ENCODE data around the gene COL5A1.
"Not testable (repeated sequence)": the region's sequence is repeated elsewhere in the genome, so short reads cannot be mapped to it uniquely, and the experiment has no call there.

The COL5A1 gene

GRCh38 chr9:134681061-134681661 lies 39.6 kb downstream of the COL5A1 start:
- no peak for DNase-seq (ENCODE audit: low read depth)
- TF ChIP-seq, protein P1, sequence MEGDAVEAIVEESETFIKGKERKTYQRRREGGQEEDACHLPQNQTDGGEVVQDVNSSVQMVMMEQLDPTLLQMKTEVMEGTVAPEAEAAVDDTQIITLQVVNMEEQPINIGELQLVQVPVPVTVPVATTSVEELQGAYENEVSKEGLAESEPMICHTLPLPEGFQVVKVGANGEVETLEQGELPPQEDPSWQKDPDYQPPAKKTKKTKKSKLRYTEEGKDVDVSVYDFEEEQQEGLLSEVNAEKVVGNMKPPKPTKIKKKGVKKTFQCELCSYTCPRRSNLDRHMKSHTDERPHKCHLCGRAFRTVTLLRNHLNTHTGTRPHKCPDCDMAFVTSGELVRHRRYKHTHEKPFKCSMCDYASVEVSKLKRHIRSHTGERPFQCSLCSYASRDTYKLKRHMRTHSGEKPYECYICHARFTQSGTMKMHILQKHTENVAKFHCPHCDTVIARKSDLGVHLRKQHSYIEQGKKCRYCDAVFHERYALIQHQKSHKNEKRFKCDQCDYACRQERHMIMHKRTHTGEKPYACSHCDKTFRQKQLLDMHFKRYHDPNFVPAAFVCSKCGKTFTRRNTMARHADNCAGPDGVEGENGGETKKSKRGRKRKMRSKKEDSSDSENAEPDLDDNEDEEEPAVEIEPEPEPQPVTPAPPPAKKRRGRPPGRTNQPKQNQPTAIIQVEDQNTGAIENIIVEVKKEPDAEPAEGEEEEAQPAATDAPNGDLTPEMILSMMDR (conservative IDR thresholded peaks at IDR 0.05; ENCODE audit: control insufficient read depth, insufficient read depth, low read depth, low read length): no peak
- no peak overlapping the region for H3K4me3 ChIP-seq (ENCODE audit: control insufficient read depth, low read depth, low read length)

- no peak for DNase-seq (ENCODE audit: low read depth)
- no peak overlapping the region for H3K4me3 ChIP-seq (ENCODE audit: control insufficient read depth, low read depth, low read length)
- TF ChIP-seq, protein P1 (conservative IDR thresholded peaks at IDR 0.05; ENCODE audit: control insufficient read depth, insufficient read depth, low read depth, low read length): no peak
Observed at GRCh38 chr9:134682026-134682425, 40.4 kb downstream of the COL5A1 start.

DNA sequence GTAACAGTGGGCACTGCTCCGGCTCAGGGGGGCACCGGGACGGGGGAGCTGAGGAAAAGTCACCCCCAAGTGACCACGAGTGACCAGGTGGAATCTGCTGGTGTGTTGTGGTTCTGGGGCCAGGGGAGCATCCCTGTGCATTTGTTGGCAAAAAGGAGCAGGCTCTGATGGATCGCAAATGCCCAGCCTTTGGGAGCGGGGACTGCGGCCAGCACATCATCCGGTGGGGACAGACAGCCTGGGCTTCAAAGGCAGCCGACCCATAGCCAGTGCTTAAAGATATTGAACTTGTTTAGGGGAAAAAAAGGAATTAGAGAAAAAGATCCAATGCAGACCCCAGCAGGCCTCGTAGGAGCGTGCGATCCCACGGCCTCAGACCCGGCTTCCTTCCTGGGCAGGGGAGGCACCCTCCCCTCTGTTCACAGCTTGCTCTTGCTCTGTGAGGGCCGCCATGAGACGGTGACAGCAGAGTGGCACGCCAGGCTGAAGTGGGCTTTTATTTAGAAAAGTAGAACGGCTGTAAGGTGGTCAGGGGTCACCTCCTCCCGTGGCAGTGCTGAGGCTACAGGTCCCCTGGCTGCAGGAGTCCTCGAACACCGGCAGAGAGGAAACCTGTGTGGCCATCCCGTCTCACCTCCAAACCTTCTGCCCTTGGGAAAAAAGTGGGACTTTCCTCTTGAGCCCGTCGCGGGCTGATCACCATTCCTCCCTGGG lies 41.2 kb downstream of the COL5A1 start:
- H3K4me3 ChIP-seq (ENCODE audit: control insufficient read depth, low read depth, low read length): no peak overlapping the region
- TF ChIP-seq, protein P1 (conservative IDR thresholded peaks at IDR 0.05; ENCODE audit: control insufficient read depth, insufficient read depth, low read depth, low read length): no peak
- DNase-seq (ENCODE audit: low read depth): no peak

DNA sequence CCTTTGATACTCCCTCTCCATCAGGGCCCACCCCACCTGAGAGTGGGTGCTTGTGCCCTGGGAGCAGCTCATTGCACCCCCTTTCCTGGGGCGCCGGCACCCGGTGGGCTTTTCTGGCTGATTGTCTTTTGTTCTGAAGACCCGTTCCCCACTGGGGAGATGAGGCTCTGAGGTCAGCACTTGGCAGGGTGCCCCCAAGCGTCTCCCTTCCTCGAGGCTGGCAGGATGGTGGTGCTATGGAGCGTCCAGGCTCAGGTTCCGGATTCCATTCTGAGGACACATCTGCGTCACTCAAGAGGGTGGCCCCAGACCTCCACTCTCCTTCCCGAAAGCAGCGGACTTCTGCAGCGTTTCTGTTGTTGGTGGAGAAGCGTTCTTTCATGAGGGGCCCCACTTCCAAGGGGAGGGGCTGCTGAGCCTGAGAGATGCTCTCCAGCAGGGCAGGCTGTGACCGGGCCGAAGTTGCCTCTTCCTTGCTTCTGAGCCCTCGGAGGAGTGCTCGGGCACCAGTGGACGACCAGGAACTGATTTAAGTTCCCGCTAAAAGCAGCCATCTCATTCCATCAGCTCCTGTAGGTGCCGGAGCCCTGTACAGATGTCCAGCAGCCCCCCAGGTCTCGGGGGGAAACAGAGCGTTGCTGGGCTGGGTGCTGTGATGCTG lies 42.2 kb downstream of the COL5A1 start:
- peak; percentile 34 for DNase-seq (ENCODE audit: low read depth)
- no peak overlapping the region for H3K4me3 ChIP-seq (ENCODE audit: control insufficient read depth, low read depth, low read length)
- TF ChIP-seq, protein P1 (conservative IDR thresholded peaks at IDR 0.05; ENCODE audit: control insufficient read depth, insufficient read depth, low read depth, low read length): no peak

DNA sequence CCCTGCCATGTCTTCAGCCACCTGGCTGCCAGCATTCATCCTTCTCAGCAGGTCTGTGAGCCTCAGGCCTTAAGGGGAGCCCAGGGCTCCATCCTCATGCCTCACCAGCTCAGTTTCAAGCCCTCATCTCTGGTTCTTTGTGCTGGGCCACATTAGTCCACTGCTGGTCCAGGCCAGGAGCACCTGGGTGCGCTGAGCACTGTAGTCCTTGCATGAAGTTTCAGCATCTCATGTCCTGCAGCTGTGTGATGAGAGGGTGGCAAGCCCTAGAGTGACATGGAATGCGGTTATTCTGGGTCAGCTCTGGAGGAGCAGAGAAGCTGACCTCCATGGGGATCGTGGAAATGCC lies 42.7 kb downstream of the COL5A1 start:
- DNase-seq (ENCODE audit: low read depth): no peak
- TF ChIP-seq, protein P1 (conservative IDR thresholded peaks at IDR 0.05; ENCODE audit: control insufficient read depth, insufficient read depth, low read depth, low read length): no peak
- no peak overlapping the region for H3K4me3 ChIP-seq (ENCODE audit: control insufficient read depth, low read depth, low read length)

- DNase-seq (ENCODE audit: low read depth); H3K4me3 ChIP-seq (ENCODE audit: control insufficient read depth, low read depth, low read length): not testable (repeated sequence)
Observed at GRCh38 chr9:134684941-134685340, 43.3 kb downstream of the COL5A1 start.

GRCh38 chr9:134685784-134686183 lies 44.2 kb downstream of the COL5A1 start:
- TF ChIP-seq, protein P1 (conservative IDR thresholded peaks at IDR 0.05; ENCODE audit: control insufficient read depth, insufficient read depth, low read depth, low read length): no peak
- no peak for DNase-seq (ENCODE audit: low read depth)
- no peak overlapping the region for H3K4me3 ChIP-seq (ENCODE audit: control insufficient read depth, low read depth, low read length)
